ENCODE measurements around the gene ZNF536. TPM values are rescaled to one million over a fixed set of nuclear protein-coding genes. Genes with fewer than 3 reads are reported as not detected.

Gene ZNF536
- total RNA-seq, 4 donors from 2014 or later = 0.51 to 1.0 (median 0.77) TPM

GRCh38 chr19:30338878-30339623 is 33.1 kb upstream of the ZNF536 start:
- DNase-seq (ENCODE audit: low spot score in 2 of 2) = peak in 1 of 2 donors; percentile 65
- 82 to 91% methylated on average over 11 to 12 of the region's 12 CpGs for WGBS, 2 donors

DNA sequence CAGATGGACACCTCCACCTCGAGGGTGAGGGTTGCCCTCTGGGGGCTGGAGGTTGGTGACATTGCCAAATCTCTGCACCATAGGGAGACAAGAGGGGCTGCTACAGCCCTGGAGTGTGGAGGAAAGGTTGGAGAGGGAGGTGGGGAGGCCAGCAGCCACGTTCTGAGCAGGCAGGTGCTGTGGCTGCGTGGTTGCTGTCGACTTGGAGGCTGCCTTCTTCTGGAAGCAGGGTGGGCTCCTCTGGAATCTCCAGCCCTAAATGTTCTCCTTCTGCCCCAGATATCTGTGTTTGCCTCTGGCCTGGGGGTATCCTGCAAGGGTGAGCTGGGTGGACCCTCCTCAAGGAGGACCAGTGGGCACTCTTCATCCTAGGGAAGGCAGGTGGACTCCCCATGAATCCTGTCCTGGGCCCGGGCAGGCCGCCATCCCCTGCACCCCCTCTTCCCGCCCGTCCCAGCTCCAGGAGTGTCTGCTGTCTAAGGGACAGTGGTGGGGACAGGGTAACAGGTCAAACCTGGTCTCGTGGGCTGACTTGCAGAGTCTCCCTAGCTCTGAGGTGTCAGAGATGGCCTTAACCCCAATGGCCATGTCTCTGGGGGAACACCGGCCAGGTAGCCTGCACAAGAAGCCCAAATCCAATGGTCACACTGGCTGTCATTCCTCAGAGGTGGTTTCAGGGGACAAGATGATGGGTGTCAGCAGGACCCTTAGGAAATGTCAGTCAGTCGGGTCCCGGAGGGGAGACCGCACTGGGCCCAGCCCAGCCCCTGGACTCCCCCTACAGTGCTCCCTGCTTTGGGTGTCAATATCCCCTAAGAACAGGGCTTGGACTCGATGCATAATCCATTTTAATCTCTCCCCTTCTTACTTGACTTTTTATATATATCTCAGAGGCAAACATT is 32.3 kb upstream of the ZNF536 start:
- DNase-seq (ENCODE audit: low spot score in 2 of 2) = peak in 1 of 2 donors; percentile 74
- WGBS, 2 donors = 76 to 81% methylated on average over 12 to 13 of the region's 14 CpGs
- TF ChIP-seq CTCF (IDR thresholded peaks at IDR 0.05) (no peak), POLR2A (IDR thresholded peaks at IDR 0.05) (no peak)
- intact Hi-C loops (cut with DNase I; ENCODE audit: low total_unique reads) = no loop called here
- H3K4me3 ChIP-seq (ENCODE audit: low read depth, poor library complexity, severe bottlenecking) = no peak overlapping the region

More at GRCh38 chr19:30338878-30339623, 33.1 kb upstream of the ZNF536 start:
- no peak for TF ChIP-seq CTCF (IDR thresholded peaks at IDR 0.05)
- no peak for TF ChIP-seq POLR2A (IDR thresholded peaks at IDR 0.05)
- no peak overlapping the region for H3K4me3 ChIP-seq (ENCODE audit: low read depth, poor library complexity, severe bottlenecking)
- intact Hi-C loops (cut with DNase I; ENCODE audit: low total_unique reads) = no loop called here

- peak in 1 of 2 donors; percentile 13 for DNase-seq (ENCODE audit: low spot score in 2 of 2)
- intact Hi-C loops (cut with DNase I; ENCODE audit: low total_unique reads) = no loop called here
- no peak overlapping the region for H3K4me3 ChIP-seq (ENCODE audit: low read depth, poor library complexity, severe bottlenecking)
- 56 to 60% methylated on average over 11 of the region's 11 CpGs for WGBS, 2 donors
- TF ChIP-seq POLR2A (IDR thresholded peaks at IDR 0.05) (no peak), CTCF (IDR thresholded peaks at IDR 0.05) (no peak)
Observed at GRCh38 chr19:30340771-30341561, 31.2 kb upstream of the ZNF536 start.

- intact Hi-C loops (cut with DNase I; ENCODE audit: low total_unique reads) = no loop called here
- no peak for DNase-seq (ENCODE audit: low spot score in 2 of 2)
- no peak overlapping the region for H3K4me3 ChIP-seq (ENCODE audit: low read depth, poor library complexity, severe bottlenecking)
- TF ChIP-seq CTCF (IDR thresholded peaks at IDR 0.05) (no peak), POLR2A (IDR thresholded peaks at IDR 0.05) (no peak)
Observed at GRCh38 chr19:30341611-30342201, 30.5 kb upstream of the ZNF536 start.

- WGBS, 2 donors = 88 to 90% methylated on average over 3 of the region's 3 CpGs
- TF ChIP-seq POLR2A (IDR thresholded peaks at IDR 0.05) (no peak), CTCF (IDR thresholded peaks at IDR 0.05) (no peak)
- intact Hi-C loops (cut with DNase I; ENCODE audit: low total_unique reads) = no loop called here
- peak in 1 of 2 donors; percentile 52 for DNase-seq (ENCODE audit: low spot score in 2 of 2)
- H3K4me3 ChIP-seq (ENCODE audit: low read depth, poor library complexity, severe bottlenecking) = no peak overlapping the region
Observed at GRCh38 chr19:30342901-30343300, 29.3 kb upstream of the ZNF536 start.
